Stimulated activated CD8-positive, alpha-beta memory T cell treated with anti-CD3 and anti-CD28 coated beads, Interleukin-15, amount 100 ng/mL, for 4 hours (primary cell): Measurements from ENCODE around the gene SLC48A1.
A peak's percentile ranks its signal among the peaks of the same experiment; 100 is the strongest.

Source experiments
- DNase-seq, 2 donors: peaks; one replicate each; pipeline ENCODE4 v3.0.0-alpha.2; 2020; ENCODE audit warnings: low read depth in 2 of 2

SLC48A1 gene

GRCh38 chr12:47777151-47777550 lies 4.1 kb downstream of the SLC48A1 start:
- DNase-seq = no peak

GRCh38 chr12:47777741-47778558 lies 4.9 kb downstream of the SLC48A1 start:
- DNase-seq = no peak

- DNase-seq = no peak
Measured at GRCh38 chr12:47778881-47779280, 5.8 kb downstream of the SLC48A1 start.

GRCh38 chr12:47779301-47779942 lies 6.4 kb downstream of the SLC48A1 start:
- DNase-seq = peak; percentile 72 to 85

GRCh38 chr12:47779943-47780504 lies 7.0 kb downstream of the SLC48A1 start:
- DNase-seq = no peak

- no peak for DNase-seq
Measured at GRCh38 chr12:47781479-47782371, 8.7 kb downstream of the SLC48A1 start.

- DNase-seq = no peak
Measured at GRCh38 chr12:47782372-47782770, 9.3 kb downstream of the SLC48A1 start.

GRCh38 chr12:47783024-47783755 lies 10.2 kb downstream of the SLC48A1 start:
- no peak for DNase-seq

- DNase-seq = no peak
Measured at GRCh38 chr12:47783821-47784819, 11.1 kb downstream of the SLC48A1 start.

GRCh38 chr12:47785036-47785886 lies 12.2 kb downstream of the SLC48A1 start:
- no peak for DNase-seq

GRCh38 chr12:47785887-47786661 lies 13.0 kb downstream of the SLC48A1 start:
- DNase-seq = no peak

GRCh38 chr12:47786662-47787280 lies 13.7 kb downstream of the SLC48A1 start:
- DNase-seq = no peak

- no peak for DNase-seq
Measured at GRCh38 chr12:47787596-47788319, 14.7 kb downstream of the SLC48A1 start.

- DNase-seq = no peak
Measured at GRCh38 chr12:47789141-47789540, 16.1 kb downstream of the SLC48A1 start.

GRCh38 chr12:47789712-47790489 lies 16.9 kb downstream of the SLC48A1 start:
- no peak for DNase-seq

GRCh38 chr12:47790676-47791350 lies 17.8 kb downstream of the SLC48A1 start:
- no peak for DNase-seq
